GM19328 (cell line): Measurements from ENCODE around the gene VIPAS39.

ENCODE experiments used
- ATAC-seq: cut with Tn5 transposase; IDR thresholded peaks from one replicate; pipeline ENCODE4 v1.9.1; 2021; ENCODE audit warnings: mild to moderate bottlenecking, moderate library complexity; ENCODE audit not compliant: unreplicated experiment

The VIPAS39 gene

DNA sequence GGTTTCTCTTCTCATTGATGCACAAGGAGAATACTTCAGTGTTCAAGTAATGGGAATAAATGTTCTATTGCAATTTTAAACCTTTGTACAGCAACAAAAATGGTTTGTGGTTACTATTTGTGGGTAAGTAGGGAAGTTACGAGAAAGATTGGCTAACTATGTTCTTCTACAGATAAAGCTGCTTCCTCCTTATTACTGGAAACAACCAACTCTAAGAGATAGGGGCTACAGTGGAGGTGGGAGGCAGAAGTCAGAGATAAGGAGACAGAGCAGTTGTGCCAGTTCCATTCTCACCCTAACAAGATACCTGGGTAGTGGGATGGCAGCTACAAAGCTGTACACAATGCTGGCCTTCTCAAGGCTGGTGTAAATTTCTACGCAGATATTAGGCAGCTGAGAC lies 50.2 kb downstream of the VIPAS39 start:
- no peak for ATAC-seq

- ATAC-seq = no peak
Observed at GRCh38 chr14:77406718-77407117, 50.7 kb downstream of the VIPAS39 start.

- no peak for ATAC-seq
Observed at GRCh38 chr14:77406086-77406485, 51.3 kb downstream of the VIPAS39 start.

DNA sequence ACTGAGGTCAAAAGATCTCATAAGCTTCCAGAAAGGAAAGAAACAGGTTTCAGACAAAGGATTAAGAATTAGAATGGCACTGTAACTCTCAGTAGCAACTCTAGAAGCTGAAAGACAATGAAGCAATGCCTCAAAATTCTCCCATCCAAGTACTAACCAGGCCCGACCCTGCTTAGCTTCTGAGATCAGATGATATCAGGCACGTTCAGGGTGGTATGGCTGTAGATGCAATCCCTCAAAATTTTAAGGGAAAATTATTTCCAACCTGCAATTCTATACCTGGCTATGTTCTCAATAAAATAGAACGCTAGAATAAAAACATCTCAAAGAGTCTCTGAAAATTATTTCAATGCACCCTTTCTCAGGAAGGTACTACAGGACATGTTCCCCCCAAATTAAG lies 53.6 kb downstream of the VIPAS39 start:
- ATAC-seq = no peak

- ATAC-seq = no peak
Observed at GRCh38 chr14:77400216-77400615, 57.2 kb downstream of the VIPAS39 start.

- ATAC-seq = no peak
Observed at GRCh38 chr14:77390188-77390587, 67.2 kb downstream of the VIPAS39 start.

DNA sequence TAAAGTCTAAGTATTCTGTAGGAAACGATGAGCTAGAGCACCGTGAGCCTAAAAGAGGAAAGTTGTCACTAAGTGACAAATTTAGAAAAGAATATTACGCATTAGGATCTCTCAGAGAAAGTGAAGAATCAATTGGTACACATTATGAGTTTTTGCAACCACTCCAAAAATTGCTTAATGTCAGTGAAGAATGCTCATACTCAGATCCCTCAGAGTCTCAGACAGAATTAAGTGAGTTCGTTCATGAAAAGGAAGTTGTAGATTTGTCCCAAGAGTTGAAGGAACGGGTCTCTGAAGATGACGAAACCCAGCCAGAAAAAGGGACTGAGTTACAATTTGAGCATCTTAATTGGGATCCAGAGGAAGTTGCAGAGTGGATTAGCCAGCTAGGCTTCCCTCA lies 78.7 kb downstream of the VIPAS39 start:
- ATAC-seq = no peak

- ATAC-seq = no peak
Observed at GRCh38 chr14:77377502-77377844, 79.9 kb downstream of the VIPAS39 start.

GRCh38 chr14:77376771-77377501 lies 80.5 kb downstream of the VIPAS39 start, which contains the start of the genes SAMD15 and TMED8:
SAMD15 (plus strand) TSS chr14:77377379; CDS start chr14:77377419, 40 bp downstream.
TMED8 (minus strand) TSS chr14:77377094; CDS start chr14:77377053, 41 bp downstream.
- ATAC-seq = peak; percentile 80
